Adrenal gland (tissue), 5 donors: ENCODE results near the gene C19orf47.

Experiments
- CTCF ChIP-seq, 6 experiments: fragments of 450-650 bp in 4 of 6; fragments of 200-600 bp in 2 of 6; sonication (generic) in 1 of 6; IDR thresholded peaks; 1 replicate in 5 of 6; 2 replicates in 1 of 6; pipeline versions ENCODE4 v1.5.1 to v1.8.0; 2016 to 2021; ENCODE audit warnings: antibody characterized with exemption in 6 of 6, mild to moderate bottlenecking in 2 of 6, moderate library complexity in 1 of 6
- POLR2A ChIP-seq, 2 donors: fragments of 450-650 bp; IDR thresholded peaks; one replicate each; pipeline ENCODE4 v1.6.1; 2017; ENCODE audit warnings: antibody characterized with exemption in 2 of 2, mild to moderate bottlenecking in 2 of 2, moderate library complexity in 1 of 2
- donor health status: DM: no; HTN: no; CAD: no.

GRCh38 chr19:40271706-40272105 lies 76.5 kb downstream of the C19orf47 start:
- no peak for TF ChIP-seq CTCF (IDR thresholded peaks at IDR 0.05)
- TF ChIP-seq POLR2A (IDR thresholded peaks at IDR 0.05): no peak
